HG03354 (cell line): ENCODE data around the gene CHRNA9.

ENCODE experiments used
- ATAC-seq: cut with Tn5 transposase; IDR thresholded peaks from one replicate; pipeline ENCODE4 v1.9.1; 2021; ENCODE audit warnings: mild to moderate bottlenecking; ENCODE audit not compliant: unreplicated experiment, poor library complexity, severe bottlenecking

CHRNA9 gene

DNA sequence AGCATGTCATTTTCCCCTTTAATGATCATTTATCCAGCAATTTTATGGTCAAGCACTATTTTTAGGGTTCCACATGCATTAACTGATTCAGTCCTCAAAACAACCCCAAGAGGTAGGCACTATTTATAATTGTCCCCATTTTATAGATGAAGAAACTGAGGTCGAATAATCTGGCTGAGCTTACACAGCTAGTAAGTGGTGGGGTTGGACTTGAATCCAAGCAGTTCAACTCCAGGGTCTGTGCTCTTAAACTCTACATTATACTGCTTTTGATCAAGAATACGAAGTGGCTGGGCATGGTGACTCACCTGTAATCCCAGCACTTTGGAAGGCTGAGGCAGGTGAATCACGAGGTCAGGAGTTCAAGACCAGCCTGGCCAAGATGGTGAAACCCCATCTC is 3.2 kb upstream of the CHRNA9 start:
- ATAC-seq = no peak

DNA sequence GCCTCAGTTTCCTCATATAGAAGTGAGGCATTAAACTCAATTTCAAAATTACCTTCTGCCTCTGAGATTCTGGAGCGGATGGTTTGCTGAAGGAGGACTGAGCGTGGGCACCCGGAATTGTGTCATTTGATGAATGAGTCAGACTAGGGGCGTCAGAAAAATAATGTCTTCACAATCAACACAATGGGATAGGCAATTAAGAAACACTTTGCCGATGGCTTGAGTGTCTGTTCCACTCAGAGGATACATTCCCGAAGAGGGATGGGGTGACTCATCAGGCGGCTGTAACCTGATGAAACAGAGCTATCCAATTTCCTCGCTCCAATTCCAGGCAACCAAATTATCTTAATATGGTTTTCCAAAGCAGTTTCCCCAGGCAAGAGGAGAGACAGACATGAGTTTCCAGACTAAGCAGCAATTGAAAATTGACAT is 1.2 kb upstream of the CHRNA9 start:
- no peak for ATAC-seq

DNA sequence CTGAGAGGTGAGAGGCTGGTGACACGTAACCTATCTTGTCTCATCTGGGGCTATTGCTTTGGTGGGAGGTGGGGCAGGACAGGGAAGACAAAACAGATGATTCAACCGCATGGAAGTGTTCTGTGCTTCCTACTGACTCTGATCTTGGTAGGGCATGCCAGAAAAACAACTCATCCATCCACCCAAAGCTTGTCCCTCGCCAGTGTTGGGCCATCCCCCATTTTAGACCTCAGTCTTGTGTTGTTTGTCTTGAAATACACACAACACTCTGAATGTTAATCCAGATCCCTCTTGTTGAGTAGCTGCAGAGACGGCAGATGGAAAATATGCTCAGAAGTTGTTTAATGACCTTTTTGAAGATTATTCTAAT is 377 bp downstream of the CHRNA9 start:
- ATAC-seq = no peak

DNA sequence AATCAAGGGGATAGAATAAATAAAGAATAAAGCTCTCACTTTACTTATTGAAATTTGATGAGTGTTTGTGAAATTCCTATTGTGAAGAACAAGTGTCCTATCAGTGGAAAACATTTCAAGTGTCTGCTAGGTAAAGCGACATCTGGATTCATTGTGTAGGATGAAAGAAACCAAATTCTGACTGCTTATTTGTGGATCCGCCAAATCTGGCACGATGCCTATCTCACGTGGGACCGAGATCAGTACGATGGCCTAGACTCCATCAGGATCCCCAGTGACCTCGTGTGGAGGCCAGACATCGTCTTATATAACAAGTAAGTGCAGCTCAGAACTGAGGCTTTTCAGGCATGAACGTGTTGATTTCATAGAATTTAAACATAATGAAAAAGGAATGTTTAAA is 1.9 kb downstream of the CHRNA9 start:
- no peak for ATAC-seq

DNA sequence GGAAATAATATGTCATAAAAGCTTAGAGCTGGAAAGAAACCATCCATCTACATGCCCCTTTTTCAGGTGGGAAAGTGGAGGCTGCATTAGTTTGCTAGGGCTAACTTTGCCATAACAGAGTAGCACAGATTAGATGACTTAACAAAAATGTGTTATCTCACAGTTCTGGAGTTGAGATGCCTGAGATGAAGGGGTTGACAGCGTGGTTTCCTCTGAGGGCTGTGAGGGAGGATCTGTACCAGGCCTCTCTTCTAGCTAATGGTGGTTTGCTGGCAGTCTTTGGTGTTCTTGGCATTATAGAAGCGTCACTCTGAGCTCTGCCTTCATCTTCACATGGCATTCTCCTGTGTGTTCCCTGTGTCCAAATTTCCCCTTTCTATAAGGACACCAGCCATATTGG is 2.4 kb downstream of the CHRNA9 start:
- no peak for ATAC-seq

DNA sequence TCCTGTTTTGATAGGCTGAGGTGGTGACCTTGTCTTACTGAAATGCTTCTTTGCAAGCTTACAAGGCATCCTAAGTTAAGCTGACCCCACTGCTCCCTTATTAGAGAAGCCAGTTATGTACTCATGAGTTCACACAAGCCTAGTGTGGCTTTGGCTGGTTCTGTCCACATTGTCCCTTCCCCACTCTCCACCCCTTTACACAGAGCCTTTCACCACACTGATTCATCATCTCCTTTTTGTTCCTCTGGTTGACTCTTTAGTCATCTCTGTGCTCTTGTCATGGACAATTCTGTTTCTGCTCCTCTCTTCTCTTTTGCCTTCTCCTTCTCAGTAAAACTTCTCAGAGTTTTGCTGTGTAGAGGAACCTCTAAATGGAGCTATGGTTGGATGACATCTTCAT is 4.9 kb downstream of the CHRNA9 start:
- ATAC-seq = no peak

DNA sequence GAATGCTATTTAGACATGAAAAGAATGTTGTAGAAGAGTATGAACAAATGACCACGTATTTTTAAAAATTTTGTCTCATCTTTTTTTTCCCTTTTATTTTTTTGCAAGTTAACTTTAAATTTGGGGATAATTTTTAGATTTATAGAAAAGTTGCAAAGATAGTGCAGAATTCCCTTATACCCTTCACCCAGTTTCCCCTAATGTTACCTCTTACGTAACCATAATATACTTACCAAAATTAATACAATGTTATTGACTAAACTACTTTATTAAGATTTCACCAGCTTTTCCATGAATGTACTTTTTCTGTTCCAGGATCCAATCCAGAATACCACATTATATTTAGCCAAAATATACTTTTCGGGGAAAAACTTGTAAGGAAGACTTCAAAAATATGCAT is 12.3 kb downstream of the CHRNA9 start:
- ATAC-seq = no peak

DNA sequence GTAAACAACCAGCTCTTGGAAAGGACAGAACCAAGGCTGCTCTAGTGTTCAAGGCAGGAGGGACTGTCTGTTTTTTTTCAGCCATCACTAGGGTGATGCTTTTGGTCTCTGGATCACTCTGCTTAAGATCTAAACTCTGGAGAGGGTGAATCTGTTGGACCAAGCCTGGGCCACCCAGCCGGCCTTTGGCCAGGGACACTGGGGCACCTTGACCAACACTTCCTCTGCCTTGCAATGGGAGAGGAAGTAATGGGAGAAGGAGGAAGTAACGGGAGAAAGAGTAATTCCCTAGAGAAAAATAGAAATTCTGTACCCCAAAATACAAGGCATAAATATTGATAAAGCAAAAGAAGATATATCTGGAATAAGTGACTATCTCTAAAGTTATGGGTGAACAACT is 12.9 kb downstream of the CHRNA9 start:
- no peak for ATAC-seq

DNA sequence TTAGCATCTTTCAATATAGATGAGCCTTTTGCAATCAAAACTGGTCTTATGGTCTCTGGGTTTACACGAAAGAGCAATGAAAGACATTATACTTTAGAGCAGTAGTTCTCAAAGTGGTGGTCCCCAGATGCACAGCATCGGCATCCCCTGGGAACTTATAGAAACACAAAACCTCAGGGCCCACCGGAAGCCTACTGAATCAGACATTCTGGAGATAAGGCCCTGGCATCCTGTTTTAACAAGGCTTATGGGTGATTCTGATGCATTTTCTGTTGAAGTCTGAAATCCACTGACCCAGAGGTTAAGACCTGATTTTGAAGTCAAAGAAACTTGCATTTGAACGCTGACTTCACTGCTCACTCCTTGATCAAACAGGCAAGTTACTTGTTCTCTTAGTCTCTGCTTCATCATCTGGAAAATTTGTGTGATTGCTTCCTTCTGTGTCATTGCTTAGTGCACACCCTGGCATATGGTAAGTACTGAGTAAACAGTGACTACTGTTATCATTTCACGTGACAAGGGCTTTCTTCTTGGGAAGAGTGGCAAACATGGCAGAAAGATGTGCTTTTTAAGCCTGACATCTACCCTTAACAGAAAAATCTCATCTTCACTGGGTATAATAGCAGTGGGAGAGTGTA is 14.5 kb downstream of the CHRNA9 start:
- ATAC-seq = no peak

DNA sequence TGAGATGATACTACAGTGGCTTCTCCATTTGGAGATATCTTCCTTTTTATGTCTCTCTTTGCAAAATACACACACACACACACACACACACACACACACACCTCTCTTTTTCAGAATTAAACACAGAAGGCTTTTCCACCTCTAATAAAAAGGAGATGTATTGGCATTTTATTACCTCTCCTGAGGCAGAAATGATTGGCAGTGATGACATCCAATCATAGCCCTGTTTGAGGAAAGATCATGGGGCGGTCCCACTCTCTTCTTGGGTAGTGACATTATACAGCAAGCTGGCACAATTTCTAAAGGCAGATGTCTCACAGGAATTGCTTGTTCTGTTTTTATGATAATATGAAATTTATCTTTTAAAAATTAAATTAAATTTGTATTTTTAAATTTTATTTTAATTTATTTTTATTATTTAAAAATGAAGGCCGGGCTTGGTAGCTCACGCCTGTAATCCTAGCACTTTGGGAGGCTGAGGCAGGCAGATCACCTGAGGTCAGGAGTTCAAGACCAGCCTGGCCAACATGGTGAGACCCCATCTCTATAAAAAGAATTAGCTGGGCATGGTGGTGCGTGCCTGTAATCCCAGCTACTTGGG is 15.6 kb downstream of the CHRNA9 start:
- ATAC-seq = no peak

DNA sequence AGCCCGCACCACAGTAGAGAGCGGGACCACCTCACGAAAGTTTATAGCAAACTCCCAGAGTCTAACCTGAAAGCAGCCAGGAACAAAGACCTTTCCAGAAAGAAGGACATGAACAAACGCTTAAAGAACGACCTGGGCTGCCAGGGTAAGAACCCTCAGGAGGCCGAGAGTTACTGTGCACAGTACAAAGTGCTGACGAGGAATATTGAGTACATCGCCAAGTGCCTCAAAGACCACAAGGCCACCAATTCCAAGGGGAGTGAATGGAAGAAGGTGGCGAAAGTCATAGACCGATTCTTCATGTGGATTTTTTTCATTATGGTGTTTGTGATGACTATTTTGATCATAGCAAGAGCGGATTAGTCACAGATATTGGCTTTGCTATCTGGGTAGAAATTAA is 19.0 kb downstream of the CHRNA9 start:
- no peak for ATAC-seq

DNA sequence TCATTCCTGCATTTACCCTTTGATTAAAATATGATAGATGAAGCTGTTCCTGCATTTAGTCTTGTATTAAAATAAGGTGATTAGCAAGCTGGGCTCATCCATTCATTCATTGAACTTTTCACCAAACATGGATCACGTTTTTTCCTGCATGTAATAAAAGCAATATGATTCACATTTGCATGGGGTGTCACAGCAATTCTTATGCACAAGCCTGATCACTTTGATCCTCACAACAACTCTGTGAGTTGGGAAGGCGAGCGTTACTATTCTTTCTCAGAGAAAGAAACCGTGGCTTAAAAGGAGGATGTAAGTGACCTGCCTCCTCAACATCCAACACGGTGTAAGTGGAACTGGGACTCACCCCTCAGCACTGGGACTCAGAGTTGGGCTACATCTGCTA is 20.0 kb downstream of the CHRNA9 start:
- no peak for ATAC-seq

DNA sequence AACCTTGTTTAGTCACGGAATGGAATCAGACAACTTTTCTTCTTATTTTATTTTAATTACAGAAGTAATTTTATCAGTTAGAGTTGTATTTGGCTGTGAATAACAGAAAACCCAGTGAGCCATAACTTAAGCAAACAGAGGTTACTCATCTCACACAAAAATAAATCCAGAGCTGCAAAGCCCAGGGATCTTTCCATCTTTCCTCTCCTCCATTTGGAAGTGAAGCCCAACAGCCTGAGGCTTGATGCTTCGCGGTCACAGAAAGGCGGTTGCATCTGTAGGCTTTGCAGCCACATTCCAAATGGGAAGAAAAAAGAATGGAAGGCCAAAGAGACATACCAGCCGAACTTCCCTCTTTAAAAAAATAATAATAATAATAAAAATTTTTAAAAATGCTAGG is 22.6 kb downstream of the CHRNA9 start:
- no peak for ATAC-seq

DNA sequence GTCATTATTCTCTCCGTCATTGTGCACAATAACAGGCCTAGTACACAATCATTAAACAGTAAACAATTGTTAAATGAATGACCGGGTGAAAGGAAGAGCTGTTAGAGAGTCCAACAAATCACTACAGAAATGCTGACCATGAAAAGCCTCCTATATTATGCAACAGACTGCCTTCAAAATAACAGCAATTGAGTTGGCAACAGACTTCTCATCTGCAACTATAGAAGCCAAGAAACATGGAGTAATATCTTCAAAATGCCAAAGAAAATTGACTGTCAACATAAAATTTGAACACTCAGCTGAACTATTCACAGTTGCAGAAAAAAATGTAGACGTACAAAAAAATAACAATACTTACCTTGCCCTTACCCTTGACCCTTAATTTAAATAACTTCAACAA is 26.2 kb downstream of the CHRNA9 start:
- no peak for ATAC-seq

DNA sequence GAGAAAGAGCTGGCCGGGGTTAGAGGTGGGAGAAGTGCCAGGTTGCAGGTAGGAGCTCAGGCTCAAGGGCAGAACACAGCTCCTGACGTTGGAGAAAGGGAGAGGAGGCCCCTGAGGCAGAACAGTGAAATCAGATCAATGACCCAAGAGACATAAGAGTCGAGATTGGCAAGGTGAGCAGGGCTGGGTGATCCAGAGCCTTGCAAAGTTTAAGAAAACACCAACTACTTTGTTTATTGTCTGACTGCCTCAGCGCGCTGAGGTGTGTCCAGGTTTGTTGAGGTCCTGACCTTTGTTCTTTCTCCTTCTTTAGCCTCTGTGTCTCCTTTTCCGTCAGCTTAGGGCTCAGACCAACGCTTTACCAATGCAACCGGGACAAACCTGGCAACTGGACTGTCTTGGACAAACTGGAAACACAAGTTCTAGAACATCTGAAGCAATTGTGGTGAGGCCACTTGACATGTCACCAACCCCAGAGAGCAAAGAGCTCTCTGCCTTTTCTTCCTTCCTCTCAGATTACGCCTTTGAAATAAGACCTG is 28.3 kb downstream of the CHRNA9 start:
- ATAC-seq = no peak

DNA sequence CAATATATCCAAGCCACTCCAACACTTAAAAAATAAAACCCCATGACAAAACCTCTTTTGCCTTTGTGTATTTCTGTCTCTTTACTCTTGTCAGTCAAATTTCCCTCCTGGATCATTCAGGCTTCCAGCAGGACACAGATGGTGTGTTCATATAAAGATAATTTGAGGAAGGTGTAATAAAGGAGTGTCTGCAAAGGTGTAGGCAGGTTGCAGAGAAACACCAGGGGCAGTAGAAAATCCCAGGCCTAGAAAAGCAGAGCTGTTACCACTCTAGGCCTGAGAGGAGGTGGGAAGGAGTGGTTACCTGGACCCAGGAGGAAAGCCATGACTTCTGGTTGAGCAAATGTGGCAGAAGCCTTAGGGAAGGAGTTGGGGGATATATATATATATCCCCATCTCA is 28.8 kb downstream of the CHRNA9 start:
- no peak for ATAC-seq

DNA sequence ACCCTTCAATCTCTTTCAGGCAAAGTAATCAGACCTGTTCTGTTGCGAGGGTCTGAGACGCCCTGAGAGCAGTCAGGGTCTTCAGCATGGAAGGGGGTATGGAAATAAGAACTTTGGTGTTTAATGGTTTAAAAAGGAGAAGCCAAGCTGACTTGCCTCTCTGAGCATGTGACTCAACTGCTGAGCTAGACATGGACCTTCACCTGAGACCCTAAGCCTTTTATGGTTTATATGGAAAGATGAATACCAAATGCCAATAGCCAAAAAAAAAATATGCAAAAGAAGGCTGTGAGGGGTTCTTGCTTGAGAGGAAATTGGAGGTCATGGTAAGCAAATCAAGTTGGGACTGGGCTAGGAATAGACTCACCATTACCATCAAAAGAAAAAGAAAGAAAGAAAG is 30.6 kb downstream of the CHRNA9 start:
- ATAC-seq = no peak

DNA sequence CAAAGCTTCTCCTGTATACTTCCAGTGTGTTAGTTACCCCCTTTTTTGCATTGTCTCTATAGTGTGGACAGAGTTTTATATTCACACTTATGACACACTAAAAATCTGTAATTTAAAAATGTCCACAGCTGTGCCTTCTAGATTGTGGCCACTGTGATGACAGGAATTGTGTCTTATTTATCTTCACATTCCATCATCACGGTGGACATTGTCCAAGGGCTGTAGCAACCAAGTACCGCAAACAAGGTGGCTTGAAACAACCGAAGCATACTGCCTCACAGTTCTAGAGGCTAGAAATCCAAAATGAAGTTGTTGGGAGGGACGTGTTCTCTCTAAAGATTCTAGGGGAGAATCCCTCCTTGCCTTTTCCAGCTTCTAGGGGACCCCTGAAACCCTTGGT is 32.3 kb downstream of the CHRNA9 start:
- ATAC-seq = no peak

DNA sequence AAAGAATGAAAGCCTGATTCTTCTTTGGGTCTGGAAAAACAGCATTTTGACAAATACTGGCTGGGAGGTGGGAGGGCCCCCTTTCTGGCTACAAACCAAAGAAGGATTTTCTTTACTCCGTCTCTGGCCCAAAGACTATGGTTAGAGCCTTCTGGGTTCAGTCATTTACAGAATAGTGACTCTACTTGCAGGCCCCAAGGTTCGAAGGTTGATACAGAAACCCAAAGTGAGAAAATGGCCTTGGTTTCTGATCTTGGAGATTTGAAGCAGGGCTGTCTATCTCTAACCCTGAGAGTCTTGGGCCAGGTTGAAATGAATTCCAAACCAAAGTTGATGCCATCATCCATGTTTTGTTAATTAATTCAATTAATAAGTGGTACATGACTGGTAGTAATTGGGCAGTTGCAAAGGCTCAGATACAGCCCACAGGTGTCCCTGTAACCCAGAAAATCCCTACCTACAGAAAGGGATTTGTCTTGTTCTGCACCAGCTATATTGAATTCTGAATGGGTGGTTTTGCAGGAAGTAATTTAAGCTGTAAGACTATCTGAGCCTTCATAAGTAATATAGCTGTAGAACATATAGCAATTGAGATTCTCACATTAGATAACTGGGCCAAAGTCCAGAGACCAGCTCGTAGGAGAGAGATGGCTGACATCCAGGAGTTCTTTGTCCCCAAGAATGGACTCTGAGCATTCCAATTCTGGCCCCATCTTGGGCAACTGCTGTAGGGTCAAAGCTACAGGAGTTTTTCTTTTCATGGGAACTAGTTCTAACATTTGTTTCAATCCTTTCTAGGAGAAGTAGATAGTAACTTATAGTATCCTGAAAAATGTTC is 34.5 kb downstream of the CHRNA9 start:
- ATAC-seq = peak; percentile 62

DNA sequence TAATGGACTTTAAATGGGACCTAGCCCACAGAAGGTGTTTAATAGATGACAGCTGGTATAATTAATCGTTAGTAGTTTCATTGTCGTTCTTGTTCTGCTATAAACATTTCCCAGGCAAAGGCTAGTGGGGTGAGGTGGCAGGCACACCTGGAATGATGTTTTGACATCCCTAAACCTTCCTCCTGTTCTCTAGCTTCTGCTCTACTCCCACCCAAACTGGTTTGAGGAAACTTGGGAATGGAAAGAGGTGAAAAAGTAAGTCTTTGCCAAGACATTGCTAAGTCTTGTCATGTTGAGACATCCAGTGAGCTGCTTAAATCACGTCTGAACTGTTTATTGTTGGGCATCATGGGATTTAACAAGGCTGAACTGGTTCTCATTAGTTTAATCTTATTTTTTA is 37.5 kb downstream of the CHRNA9 start:
- ATAC-seq = no peak

DNA sequence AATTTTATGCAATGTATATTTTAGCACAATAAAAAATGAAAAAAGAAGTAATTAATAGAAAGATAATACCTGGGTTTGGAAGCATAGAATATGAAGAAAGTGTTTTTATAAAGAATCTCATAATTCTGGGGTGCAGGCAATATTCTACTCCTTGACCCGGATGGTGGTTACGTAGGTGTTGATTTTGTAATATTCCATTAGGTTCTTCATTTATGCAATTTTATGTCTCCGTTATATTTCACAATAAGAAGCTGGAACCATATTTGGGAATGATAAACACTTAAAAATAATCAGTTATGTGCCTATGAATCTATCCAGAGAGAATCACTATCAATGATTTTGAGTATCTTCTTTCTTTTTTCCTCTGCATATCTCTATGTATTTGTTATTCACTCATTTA is 38.5 kb downstream of the CHRNA9 start:
- no peak for ATAC-seq
